Measurements from ENCODE around the gene UBTD2. TPM values are rescaled to one million over a fixed set of nuclear protein-coding genes. Genes with fewer than 3 reads are reported as not detected.

The UBTD2 gene
- total RNA-seq, 3 donors from 2014 or later (not counting 1 experiment from before 2014, with no cell fraction given), result 1.7 to 3.3 (median 2.6) TPM

GRCh38 chr5:172282272-172283019 is 1.1 kb downstream of the UBTD2 start:
- H3K9me3 Mint-ChIP-seq, result no peaks in the 10 kb centered on the region
- no peaks in the 10 kb centered on the region for H3K36me3 ChIP-seq (ENCODE audit: control insufficient read depth, insufficient read depth, low read length)

GRCh38 chr5:172281346-172281745 is 2.2 kb downstream of the UBTD2 start:
- peaks cover 17 to 18% of the 10 kb centered on the region in 2 donors for H3K4me1 Mint-ChIP-seq
- intact Hi-C loops (cut with micrococcal nuclease), result loop anchor here (5.0 to 10.0 kb wide), 3 partner anchors 97 to 214 kb away; partner anchors contain the start of gene STK10
- no peaks in the 10 kb centered on the region for H3K9me3 ChIP-seq (ENCODE audit: control insufficient read depth, insufficient read depth, low read length)
- TF ChIP-seq CTCF (IDR thresholded peaks at IDR 0.05), result no peak
- no peak for ATAC-seq
- no peak for DNase-seq
- H3K36me3 ChIP-seq (ENCODE audit: control insufficient read depth, insufficient read depth, low read length), result no peaks in the 10 kb centered on the region
- H3K36me3 Mint-ChIP-seq, result no peaks in the 10 kb centered on the region
- H3K4me3 Mint-ChIP-seq, result peak overlapping the region; percentile 83
- H3K9me3 Mint-ChIP-seq, result no peaks in the 10 kb centered on the region
- H3K4me1 ChIP-seq (ENCODE audit: control insufficient read depth, insufficient read depth, low read length), result peaks cover 11% of the 10 kb centered on the region
- H3K4me3 ChIP-seq (ENCODE audit: low read length), result no peak overlapping the region
- H3K27ac Mint-ChIP-seq, result no peak overlapping the region
- WGBS (ENCODE audit: insufficient coverage), result 96% methylated on average over 6 of the region's 6 CpGs
- no peaks in the 10 kb centered on the region for H3K27me3 ChIP-seq (ENCODE audit: control insufficient read depth, insufficient read depth, low read length)
- no peaks in the 10 kb centered on the region for H3K27me3 Mint-ChIP-seq (ENCODE audit: low read depth in 2 of 2)
- no peak overlapping the region for H3K27ac ChIP-seq (ENCODE audit: low read length)

More at GRCh38 chr5:172282272-172283019, 1.1 kb downstream of the UBTD2 start:
- no peaks in the 10 kb centered on the region for H3K27me3 Mint-ChIP-seq (ENCODE audit: low read depth in 2 of 2)
- no peak for TF ChIP-seq CTCF (IDR thresholded peaks at IDR 0.05)
- H3K36me3 Mint-ChIP-seq, result no peaks in the 10 kb centered on the region
- intact Hi-C loops (cut with micrococcal nuclease), result loop anchor here (5.0 to 10.0 kb wide), 3 partner anchors 98 to 215 kb away; partner anchors contain the start of gene STK10
- Histone ChIP-seq H3K27me3 (ENCODE audit: control insufficient read depth, insufficient read depth, low read length) (no peaks in the 10 kb centered on the region), H3K4me3 (ENCODE audit: low read length) (peak overlapping the region; percentile 66), H3K27ac (ENCODE audit: low read length) (no peak overlapping the region), H3K4me1 (ENCODE audit: control insufficient read depth, insufficient read depth, low read length) (peaks cover 11% of the 10 kb centered on the region), H3K9me3 (ENCODE audit: control insufficient read depth, insufficient read depth, low read length) (no peaks in the 10 kb centered on the region)
- H3K4me3 Mint-ChIP-seq, result peak overlapping the region; percentile 83
- WGBS (ENCODE audit: insufficient coverage), result 27% methylated on average over 9 of the region's 13 CpGs
- ATAC-seq (no peak), DNase-seq (no peak)
- peaks cover 17 to 18% of the 10 kb centered on the region in 2 donors for H3K4me1 Mint-ChIP-seq
- H3K27ac Mint-ChIP-seq, result peak overlapping the region; percentile 36 to 70

DNA sequence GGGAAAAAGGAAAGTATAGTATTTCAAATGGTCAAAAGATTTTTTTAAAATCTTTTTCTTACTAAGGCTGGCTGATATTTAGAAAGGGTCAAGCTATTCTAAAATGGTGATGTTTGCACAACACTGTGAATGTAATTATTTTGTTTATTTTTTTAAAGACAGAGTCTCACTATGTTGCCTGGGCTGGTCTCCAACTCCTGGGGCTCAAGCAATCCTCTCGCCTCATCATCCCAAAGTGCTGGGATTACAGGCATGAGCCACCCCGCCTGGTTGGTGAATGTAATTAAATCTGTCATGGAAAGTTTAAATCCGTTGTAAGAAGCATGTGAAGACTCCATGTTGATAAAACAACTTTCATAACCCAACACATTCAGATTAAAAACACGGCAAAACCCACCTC is 2.6 kb downstream of the UBTD2 start:
- no peak overlapping the region for H3K27ac ChIP-seq (ENCODE audit: low read length)
- WGBS (ENCODE audit: insufficient coverage), result 100% methylated on average over 1 of the region's 4 CpGs
- H3K4me1 ChIP-seq (ENCODE audit: control insufficient read depth, insufficient read depth, low read length), result peaks cover 11% of the 10 kb centered on the region
- no peak for TF ChIP-seq CTCF (IDR thresholded peaks at IDR 0.05)
- Mint-ChIP-seq H3K27ac (no peak overlapping the region), H3K9me3 (no peaks in the 10 kb centered on the region), H3K36me3 (no peaks in the 10 kb centered on the region), H3K4me3 (no peak overlapping the region), H3K27me3 (ENCODE audit: low read depth in 2 of 2) (no peaks in the 10 kb centered on the region), H3K4me1 (peaks cover 17 to 18% of the 10 kb centered on the region in 2 donors)
- DNase-seq, result no peak
- no peak overlapping the region for H3K4me3 ChIP-seq (ENCODE audit: low read length)
- H3K9me3 ChIP-seq (ENCODE audit: control insufficient read depth, insufficient read depth, low read length), result no peaks in the 10 kb centered on the region
- ATAC-seq, result no peak
- intact Hi-C loops (cut with micrococcal nuclease), result loop anchor here (5.0 to 10.0 kb wide), 3 partner anchors 96 to 214 kb away; partner anchors contain the start of gene STK10
- no peaks in the 10 kb centered on the region for H3K27me3 ChIP-seq (ENCODE audit: control insufficient read depth, insufficient read depth, low read length)
- no peaks in the 10 kb centered on the region for H3K36me3 ChIP-seq (ENCODE audit: control insufficient read depth, insufficient read depth, low read length)

Measured in natural killer cell (primary cell).